Activated effector memory CD4-positive, alpha-beta T cell treated with anti-CD3 and anti-CD28 coated beads, Interleukin-2, amount 50 U/mL, for 16 hours (primary cell): ENCODE data around the gene RGPD3.
"Not testable (repeated sequence)": the region's sequence is repeated elsewhere in the genome, so short reads cannot be mapped to it uniquely, and the experiment has no call there.

Source experiments
- DNase-seq: peaks from one replicate; pipeline ENCODE4 v3.0.0-alpha.2; 2020

RGPD3 gene

GRCh38 chr2:106468107-106468506, at the start of gene RGPD3:
TSS of gene RGPD3 (minus strand) at chr2:106468413. CDS start at chr2:106468288, 125 bp downstream.
- not testable (repeated sequence) for DNase-seq

GRCh38 chr2:106517329-106517728, 49.1 kb upstream of the RGPD3 start:
- DNase-seq: no peak

GRCh38 chr2:106516864-106517263, 48.7 kb upstream of the RGPD3 start:
- DNase-seq: no peak

GRCh38 chr2:106516436-106516835, 48.2 kb upstream of the RGPD3 start:
- no peak for DNase-seq

GRCh38 chr2:106514827-106515226, 46.6 kb upstream of the RGPD3 start:
- DNase-seq: not testable (repeated sequence)

GRCh38 chr2:106513391-106513790, 45.2 kb upstream of the RGPD3 start:
- not testable (repeated sequence) for DNase-seq

- DNase-seq: not testable (repeated sequence)
These were observed 43.7 kb upstream of the RGPD3 start for GRCh38 chr2:106511934-106512333.

- peak; percentile 74 for DNase-seq
These were observed 43.3 kb upstream of the RGPD3 start for GRCh38 chr2:106511476-106511901.

- not testable (repeated sequence) for DNase-seq
These were observed 42.6 kb upstream of the RGPD3 start for GRCh38 chr2:106510791-106511190.

- DNase-seq: not testable (repeated sequence)
These were observed 41.2 kb upstream of the RGPD3 start for GRCh38 chr2:106509374-106509770.

GRCh38 chr2:106508660-106509373, 40.6 kb upstream of the RGPD3 start:
- not testable (repeated sequence) for DNase-seq

GRCh38 chr2:106506002-106506687, 37.9 kb upstream of the RGPD3 start:
- not testable (repeated sequence) for DNase-seq

- not testable (repeated sequence) for DNase-seq
These were observed 36.6 kb upstream of the RGPD3 start for GRCh38 chr2:106504787-106505186.

GRCh38 chr2:106504192-106504591, 36.0 kb upstream of the RGPD3 start:
- DNase-seq: not testable (repeated sequence)

- not testable (repeated sequence) for DNase-seq
These were observed 34.1 kb upstream of the RGPD3 start for GRCh38 chr2:106502351-106502750.

- DNase-seq: not testable (repeated sequence)
These were observed 32.1 kb upstream of the RGPD3 start for GRCh38 chr2:106500350-106500749.

GRCh38 chr2:106498549-106498948, 30.3 kb upstream of the RGPD3 start:
- DNase-seq: not testable (repeated sequence)

GRCh38 chr2:106492913-106493312, 24.7 kb upstream of the RGPD3 start:
- not testable (repeated sequence) for DNase-seq

GRCh38 chr2:106492399-106492798, 24.2 kb upstream of the RGPD3 start:
- not testable (repeated sequence) for DNase-seq

GRCh38 chr2:106489701-106490100, 21.5 kb upstream of the RGPD3 start:
- not testable (repeated sequence) for DNase-seq

GRCh38 chr2:106487386-106488191, 19.4 kb upstream of the RGPD3 start:
- not testable (repeated sequence) for DNase-seq

- not testable (repeated sequence) for DNase-seq
These were observed 18.6 kb upstream of the RGPD3 start, which contains the start of gene CD8B2 for GRCh38 chr2:106486551-106487385. TSS of gene CD8B2 (plus strand) at chr2:106487364. CDS start at chr2:106487427, 63 bp downstream.
